Upper lobe of left lung (tissue), 6 donors: ENCODE measurements around the gene VAMP1. TPM values are rescaled to one million over a fixed set of nuclear protein-coding genes. Genes with fewer than 3 reads are reported as not detected.
"Not testable (repeated sequence)": the region's sequence is repeated elsewhere in the genome, so short reads cannot be mapped to it uniquely, and the experiment has no call there.

Experiments used
- ATAC-seq, 2 donors: fragments of 200-7000 bp; cut with Tn5 transposase; one replicate each; pipeline ENCODE4 v1.9.1; 2022; ENCODE audit warnings: mild to moderate bottlenecking in 2 of 2, moderate library complexity in 2 of 2; ENCODE audit not compliant: low FRiP score in 2 of 2
- DNase-seq, 2 donors: peaks; one replicate each; pipeline ENCODE4 v3.0.0-alpha.2; 2019 to 2020
- H3K27ac ChIP-seq, 4 donors: fragments of 200-600 bp; sonication (generic); one replicate each; pipeline ENCODE4 v1.5.1; 2016 to 2019
- H3K27me3 ChIP-seq, 4 donors: fragments of 200-600 bp; sonication (generic); one replicate each; pipeline ENCODE4 v1.5.1; 2017 to 2019
- H3K36me3 ChIP-seq, 4 donors: fragments of 200-600 bp; sonication (generic); one replicate each; pipeline ENCODE4 v1.5.1; 2016 to 2019
- H3K4me1 ChIP-seq, 4 donors: fragments of 200-600 bp; sonication (generic); one replicate each; pipeline ENCODE4 v1.5.1; 2018 to 2019
- H3K4me3 ChIP-seq, 4 donors: fragments of 200-600 bp; sonication (generic); one replicate each; pipeline ENCODE4 v1.5.1; 2017 to 2019; ENCODE audit warnings: mild to moderate bottlenecking in 2 of 4, moderate library complexity in 1 of 4
- H3K9me3 ChIP-seq, 4 donors: fragments of 200-600 bp; sonication (generic); one replicate each; pipeline ENCODE4 v1.5.1; 2018 to 2019
- EP300 ChIP-seq, 4 donors: sonication (generic); formaldehyde crosslinking; IDR thresholded peaks; one replicate each; pipeline ENCODE4 v1.5.1; 2017; ENCODE audit warnings: antibody characterized with exemption in 4 of 4, control low read depth in 2 of 4
- POLR2A ChIP-seq, 4 donors: fragments of 450-650 bp; IDR thresholded peaks; one replicate each; pipeline ENCODE4 v1.5.1; 2016 to 2017; ENCODE audit warnings: antibody characterized with exemption in 4 of 4, mild to moderate bottlenecking in 2 of 4
- POLR2AphosphoS5 ChIP-seq, 2 donors: sonication (generic); formaldehyde crosslinking; IDR thresholded peaks; one replicate each; pipeline ENCODE4 v1.5.1; 2017; ENCODE audit warnings: antibody characterized with exemption in 2 of 2
- WGBS, 2 donors: methylation state at CpG; one replicate each; pipeline ENCODE4 v1.1.5; 2017 to 2018; 5-methylcytosine and 5-hydroxymethylcytosine counted together
- total RNA-seq, 6 donors: library from RNA; depleted of rRNA in 4 of 6; stranded (reverse); fragments of >200 nt in 4 of 6; gene quantifications; one replicate each; pipeline versions ENCODE4 v1.1.0 to v1.2.1, GENCODE V29; 2016 to 2021
- TF ChIP-seq, protein P1 (sequence below), 6 experiments: fragments of 450-650 bp in 4 of 6; fragments of 200-600 bp in 2 of 6; sonication (generic) in 2 of 6; IDR thresholded peaks; one replicate each; pipeline ENCODE4 v1.5.1; 2016 to 2019; ENCODE audit warnings: antibody characterized with exemption in 6 of 6
- donor health status: DM: no; HTN: no; CAD: no; lungs with moderate emphysema.
- donor health status: DM: no; HTN: yes; CAD: no; lungs with severe emphysema.

VAMP1 gene
- total RNA-seq, 6 donors from 2014 or later: 4.6 to 25.1 (median 7.1) TPM

DNA sequence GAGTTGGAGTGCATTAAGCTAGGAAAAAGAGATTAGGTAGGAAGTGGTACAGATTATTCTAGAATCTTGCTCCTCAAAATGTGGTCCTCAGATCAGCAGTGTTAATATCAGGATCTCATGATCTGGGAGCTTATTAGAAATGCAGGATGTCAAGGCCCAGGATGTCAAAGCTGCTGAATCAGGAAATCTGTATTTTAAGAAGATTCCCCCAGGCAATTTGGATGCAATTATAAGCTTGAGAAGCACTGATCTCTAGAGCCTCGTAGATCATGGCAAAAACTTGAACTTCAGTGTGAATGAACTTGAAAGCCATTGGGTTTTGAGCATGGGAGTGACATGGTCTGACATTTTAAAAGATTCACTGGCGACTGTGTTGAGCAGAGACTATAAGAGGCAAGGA, 30.0 kb upstream of the VAMP1 start:
- Histone ChIP-seq H3K9me3 (no peaks in the 10 kb centered on the region), H3K27ac (no peak overlapping the region), H3K4me3 (no peak overlapping the region), H3K36me3 (peaks cover 0 to 47% (median 23%) of the 10 kb centered on the region in 4 donors), H3K27me3 (no peaks in the 10 kb centered on the region), H3K4me1 (peaks cover 0 to 3% (median 1%) of the 10 kb centered on the region in 4 donors)
- no peak for DNase-seq
- TF ChIP-seq, protein P1, sequence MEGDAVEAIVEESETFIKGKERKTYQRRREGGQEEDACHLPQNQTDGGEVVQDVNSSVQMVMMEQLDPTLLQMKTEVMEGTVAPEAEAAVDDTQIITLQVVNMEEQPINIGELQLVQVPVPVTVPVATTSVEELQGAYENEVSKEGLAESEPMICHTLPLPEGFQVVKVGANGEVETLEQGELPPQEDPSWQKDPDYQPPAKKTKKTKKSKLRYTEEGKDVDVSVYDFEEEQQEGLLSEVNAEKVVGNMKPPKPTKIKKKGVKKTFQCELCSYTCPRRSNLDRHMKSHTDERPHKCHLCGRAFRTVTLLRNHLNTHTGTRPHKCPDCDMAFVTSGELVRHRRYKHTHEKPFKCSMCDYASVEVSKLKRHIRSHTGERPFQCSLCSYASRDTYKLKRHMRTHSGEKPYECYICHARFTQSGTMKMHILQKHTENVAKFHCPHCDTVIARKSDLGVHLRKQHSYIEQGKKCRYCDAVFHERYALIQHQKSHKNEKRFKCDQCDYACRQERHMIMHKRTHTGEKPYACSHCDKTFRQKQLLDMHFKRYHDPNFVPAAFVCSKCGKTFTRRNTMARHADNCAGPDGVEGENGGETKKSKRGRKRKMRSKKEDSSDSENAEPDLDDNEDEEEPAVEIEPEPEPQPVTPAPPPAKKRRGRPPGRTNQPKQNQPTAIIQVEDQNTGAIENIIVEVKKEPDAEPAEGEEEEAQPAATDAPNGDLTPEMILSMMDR (IDR thresholded peaks at IDR 0.05): no peak
- TF ChIP-seq POLR2AphosphoS5 (IDR thresholded peaks at IDR 0.05) (no peak), EP300 (IDR thresholded peaks at IDR 0.05) (no peak), POLR2A (IDR thresholded peaks at IDR 0.05) (no peak)
- WGBS, 2 donors: 96 to 97% methylated on average over 2 of the region's 2 CpGs
- ATAC-seq: no peak

DNA sequence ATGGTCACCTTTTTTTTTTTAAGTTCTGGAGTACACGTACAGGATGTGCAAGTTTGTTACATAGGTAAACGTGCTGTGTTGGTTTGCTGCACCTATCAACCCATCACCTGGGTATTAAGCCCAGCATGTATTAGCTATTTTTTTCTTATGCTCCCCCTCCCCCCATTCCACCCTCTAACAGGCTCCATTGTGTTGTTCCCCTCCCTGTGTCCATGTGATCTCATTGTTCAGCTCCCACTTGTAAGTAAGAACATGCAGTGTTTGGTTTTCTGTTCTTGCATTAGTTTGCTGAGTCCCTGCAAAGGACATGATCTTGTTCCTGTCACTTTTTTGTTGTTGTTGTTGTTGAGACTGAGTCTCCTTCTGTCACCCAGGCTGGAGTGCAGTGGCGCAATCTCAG, 26.8 kb upstream of the VAMP1 start:
- Histone ChIP-seq H3K4me1 (peaks cover 15 to 22% (median 18%) of the 10 kb centered on the region in 4 donors), H3K36me3 (peaks cover 0 to 35% (median 17%) of the 10 kb centered on the region in 4 donors)
- ATAC-seq, H3K27me3 ChIP-seq, DNase-seq, H3K27ac ChIP-seq, H3K9me3 ChIP-seq, H3K4me3 ChIP-seq: not testable (repeated sequence)
- 74 to 86% methylated on average over 3 of the region's 3 CpGs for WGBS, 2 donors

DNA sequence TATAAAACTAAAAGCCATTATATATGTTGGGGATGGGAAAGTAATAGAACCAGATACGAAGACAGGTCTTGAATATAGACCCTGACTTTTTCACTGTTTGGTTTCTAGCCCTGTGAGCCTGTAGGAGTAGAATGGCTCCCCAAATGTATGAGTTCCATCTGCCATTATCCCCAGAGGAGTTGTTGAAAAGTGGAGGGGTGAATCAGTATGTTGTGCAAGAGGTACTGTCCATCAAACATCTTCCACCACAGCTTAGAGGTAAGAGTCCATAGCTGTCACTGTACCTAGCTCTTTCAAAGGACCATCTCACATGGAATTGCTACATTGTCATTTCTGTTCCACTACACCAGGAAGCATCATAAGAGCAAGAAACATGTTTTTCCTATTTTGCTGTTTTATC, 24.5 kb upstream of the VAMP1 start:
- Histone ChIP-seq H3K27ac (no peak overlapping the region), H3K4me3 (peak overlapping the region in 2 of 4 donors; percentile 83 to 85), H3K36me3 (peaks cover 0 to 46% (median 18%) of the 10 kb centered on the region in 4 donors), H3K27me3 (no peaks in the 10 kb centered on the region), H3K9me3 (no peaks in the 10 kb centered on the region), H3K4me1 (peaks cover 18 to 26% (median 21%) of the 10 kb centered on the region in 4 donors)
- TF ChIP-seq POLR2AphosphoS5 (IDR thresholded peaks at IDR 0.05) (no peak), POLR2A (IDR thresholded peaks at IDR 0.05) (no peak)
- no peak for ATAC-seq
- DNase-seq: no peak
- 77 to 95% methylated on average over 1 of the region's 1 CpG for WGBS, 2 donors

DNA sequence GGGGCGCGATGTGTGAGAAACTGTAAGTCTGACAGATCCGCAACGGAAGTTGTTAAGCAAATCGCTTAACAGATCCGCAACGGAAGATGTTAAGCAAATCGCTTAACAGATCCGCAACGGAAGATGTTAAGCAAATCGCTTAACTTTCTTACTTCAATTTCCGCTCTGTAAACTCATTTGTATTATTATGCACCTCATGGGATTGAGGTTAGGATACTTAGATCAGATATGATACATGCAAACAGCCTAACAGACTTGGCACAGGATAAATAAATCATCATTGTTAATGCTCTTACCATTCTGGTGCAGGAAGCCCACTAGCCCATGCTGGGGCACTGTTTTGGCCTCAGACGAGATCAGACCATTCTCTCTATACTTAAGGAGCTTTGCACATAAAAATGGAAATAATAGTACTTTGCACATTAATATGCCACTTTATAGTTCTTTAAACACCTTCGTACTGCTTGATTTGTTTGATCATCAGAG, 23.8 kb upstream of the VAMP1 start:
- Histone ChIP-seq H3K9me3 (no peaks in the 10 kb centered on the region), H3K4me1 (peaks cover 18 to 26% (median 21%) of the 10 kb centered on the region in 4 donors), H3K4me3 (peak overlapping the region; percentile 34 to 90 (median 84)), H3K27me3 (no peaks in the 10 kb centered on the region), H3K27ac (peak overlapping the region in 3 of 4 donors; percentile 94 to 97 (median 95)), H3K36me3 (peaks cover 0 to 41% (median 15%) of the 10 kb centered on the region in 4 donors)
- DNase-seq: no peak
- peak in 1 of 2 donors; percentile 1 for ATAC-seq
- WGBS, 2 donors: 1% methylated on average over 14 of the region's 14 CpGs
- TF ChIP-seq EP300 (IDR thresholded peaks at IDR 0.05) (no peak), POLR2A (IDR thresholded peaks at IDR 0.05) (no peak), POLR2AphosphoS5 (IDR thresholded peaks at IDR 0.05) (no peak)
- TF ChIP-seq, protein P1 (IDR thresholded peaks at IDR 0.05): no peak

DNA sequence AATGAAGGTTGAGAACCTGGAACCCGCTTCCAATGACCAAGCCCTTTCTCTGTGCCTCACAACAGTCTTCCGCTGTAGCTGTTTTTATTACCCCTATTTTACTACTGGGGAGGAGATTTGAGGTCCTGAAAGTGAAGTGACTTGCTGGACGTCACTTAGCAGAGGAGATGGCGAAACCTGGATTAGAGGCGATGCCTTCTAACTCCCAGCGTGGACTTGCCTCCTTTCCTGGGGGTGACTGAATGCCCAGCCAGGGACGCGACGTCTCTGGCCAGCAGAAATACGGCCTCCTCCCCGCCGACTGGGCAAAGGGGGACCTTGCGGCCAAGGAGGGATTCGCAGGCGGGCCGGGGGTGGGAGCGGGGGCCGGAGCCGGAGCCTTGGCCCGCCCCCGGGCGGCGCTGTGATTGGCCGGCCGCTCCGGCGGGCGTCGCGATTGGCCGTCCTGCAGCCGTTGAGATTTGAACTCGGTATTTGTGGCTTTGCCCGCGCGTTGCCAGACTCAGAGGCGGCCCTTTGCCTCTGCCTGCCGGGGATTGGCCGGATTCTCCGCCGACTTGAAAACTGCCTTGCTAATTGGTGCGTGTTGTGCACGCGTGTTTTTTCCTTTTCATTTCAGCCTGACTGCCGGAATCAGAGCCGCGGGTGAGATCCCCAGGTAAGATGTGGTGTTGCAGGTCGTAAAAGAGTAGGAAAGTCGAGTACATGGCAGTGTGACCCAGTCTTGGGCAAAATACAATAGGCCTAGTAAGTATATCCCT, 23.2 kb upstream of the VAMP1 start, which contains the start of gene NCAPD2:
Gene NCAPD2 (plus strand): TSS at position 606 of the 761 bp plus-strand sequence. CDS start 997 bp downstream, outside the sequence.
- DNase-seq (peak; percentile 97 to 99), ATAC-seq (peak; percentile 96 to 98)
- WGBS, 2 donors: 0% methylated on average over 8 to 37 of the region's 49 CpGs
- TF ChIP-seq POLR2A (IDR thresholded peaks at IDR 0.05) (peak in 1 of 4 donors; percentile 61), EP300 (IDR thresholded peaks at IDR 0.05) (no peak), POLR2AphosphoS5 (IDR thresholded peaks at IDR 0.05) (peak; percentile 15 to 49)
- TF ChIP-seq, protein P1 (IDR thresholded peaks at IDR 0.05): peak; percentile 45 to 83 (median 78)
- peak within 1 kb of the TSS; percentile 94 to 99 (median 96) for H3K27ac ChIP-seq
- no peaks in the 10 kb centered on the region for H3K9me3 ChIP-seq
- H3K27me3 ChIP-seq: no peaks in the 10 kb centered on the region
- peaks cover 18 to 26% (median 21%) of the 10 kb centered on the region in 4 donors for H3K4me1 ChIP-seq
- H3K36me3 ChIP-seq: peaks cover 0 to 35% (median 10%) of the 10 kb centered on the region in 4 donors
- H3K4me3 ChIP-seq: peak within 1 kb of the TSS; percentile 83 to 92 (median 88)
